Non-pigmented ciliary epithelial cell (primary cell): Measurements from ENCODE around the gene MAN2A1.
A peak's percentile ranks its signal among the peaks of the same experiment; 100 is the strongest.

Source experiments
- DNase-seq: peaks from one replicate; pipeline ENCODE4 v3.0.0-alpha.2; 2010; ENCODE audit warnings: low read depth

Gene MAN2A1

GRCh38 chr5:109910874-109911273 is 221.1 kb downstream of the MAN2A1 start:
- DNase-seq: no peak

GRCh38 chr5:109911731-109912130 is 222.0 kb downstream of the MAN2A1 start:
- DNase-seq: peak; percentile 20

- DNase-seq: no peak
These were observed 225.2 kb downstream of the MAN2A1 start for GRCh38 chr5:109914906-109915305.

GRCh38 chr5:109916481-109917153 is 226.9 kb downstream of the MAN2A1 start:
- no peak for DNase-seq
